HG03469 (cell line): Measurements from ENCODE around the gene BRI3BP.

ENCODE experiments used
- ATAC-seq: cut with Tn5 transposase; IDR thresholded peaks from one replicate; pipeline ENCODE4 v1.9.1; 2021; ENCODE audit warnings: mild to moderate bottlenecking, moderate library complexity, moderate number of reproducible peaks; ENCODE audit not compliant: unreplicated experiment

BRI3BP gene

GRCh38 chr12:124993626-124994436 is at the start of gene BRI3BP:
TSS of gene BRI3BP (plus strand) at chr12:124993645. CDS start at chr12:124993791, 146 bp downstream.
- ATAC-seq = peak; percentile 29

- no peak for ATAC-seq
These were observed 47.0 kb upstream of the BRI3BP start for GRCh38 chr12:124946447-124946793.

- ATAC-seq = no peak
These were observed 46.4 kb upstream of the BRI3BP start for GRCh38 chr12:124947013-124947412.

- ATAC-seq = no peak
These were observed 45.7 kb upstream of the BRI3BP start for GRCh38 chr12:124947561-124948398.

- ATAC-seq = no peak
These were observed 44.4 kb upstream of the BRI3BP start for GRCh38 chr12:124949066-124949465.

- ATAC-seq = no peak
These were observed 43.4 kb upstream of the BRI3BP start for GRCh38 chr12:124949779-124950728.

- no peak for ATAC-seq
These were observed 41.1 kb upstream of the BRI3BP start for GRCh38 chr12:124952295-124952694.

GRCh38 chr12:124952801-124953200 is 40.6 kb upstream of the BRI3BP start:
- ATAC-seq = no peak

- no peak for ATAC-seq
These were observed 39.6 kb upstream of the BRI3BP start for GRCh38 chr12:124953689-124954405.

- no peak for ATAC-seq
These were observed 38.7 kb upstream of the BRI3BP start for GRCh38 chr12:124954771-124955170.

- no peak for ATAC-seq
These were observed 36.9 kb upstream of the BRI3BP start for GRCh38 chr12:124956571-124956970.

- ATAC-seq = no peak
These were observed 32.4 kb upstream of the BRI3BP start for GRCh38 chr12:124961055-124961454.

GRCh38 chr12:124963211-124963610 is 30.2 kb upstream of the BRI3BP start:
- no peak for ATAC-seq

- ATAC-seq = no peak
These were observed 29.2 kb upstream of the BRI3BP start for GRCh38 chr12:124964251-124964650.

- ATAC-seq = no peak
These were observed 28.5 kb upstream of the BRI3BP start for GRCh38 chr12:124964836-124965462.

- no peak for ATAC-seq
These were observed 26.3 kb upstream of the BRI3BP start for GRCh38 chr12:124967016-124967739.

GRCh38 chr12:124968656-124969055 is 24.8 kb upstream of the BRI3BP start:
- ATAC-seq = no peak

- no peak for ATAC-seq
These were observed 22.6 kb upstream of the BRI3BP start for GRCh38 chr12:124970647-124971402.
